Uterus (tissue), 2 donors: ENCODE results near the gene GRIN2A.

Experiments used
- CTCF ChIP-seq, 4 experiments: fragments of 200-600 bp in 2 of 4; fragments of 450-650 bp in 2 of 4; sonication (generic) in 2 of 4; IDR thresholded peaks; one replicate each; pipeline ENCODE4 v1.5.1; 2016 to 2019; ENCODE audit warnings: antibody characterized with exemption in 4 of 4, mild to moderate bottlenecking in 2 of 4, moderate library complexity in 1 of 4
- POLR2A ChIP-seq, 2 donors: fragments of 450-650 bp; IDR thresholded peaks; one replicate each; pipeline ENCODE4 v1.6.1; 2016; ENCODE audit warnings: antibody characterized with exemption in 2 of 2, mild to moderate bottlenecking in 1 of 2, moderate library complexity in 1 of 2

- TF ChIP-seq CTCF (IDR thresholded peaks at IDR 0.05) (no peak), POLR2A (IDR thresholded peaks at IDR 0.05) (no peak)
Observed at GRCh38 chr16:9943121-9943520, 239.1 kb downstream of the GRIN2A start.
